GM23338 (cell line): ENCODE results near the gene IFITM1. TPM values are rescaled to one million over a fixed set of nuclear protein-coding genes. Genes with fewer than 3 reads are reported as not detected.

Experiments used
- ATAC-seq: fragments of 200-7000 bp; cut with Tn5 transposase; 3 replicates; pipeline ENCODE4 v1.9.1; 2020
- DNase-seq: peaks from one replicate; pipeline ENCODE4 v3.0.0-alpha.2; 2015; ENCODE audit warnings: low spot score
- H2AFZ ChIP-seq: fragments of 200-600 bp; sonication (generic); 2 replicates; pipeline ENCODE4 v1.8.0; 2016; ENCODE audit warnings: antibody characterized with exemption, mild to moderate bottlenecking, moderate library complexity
- H3F3A ChIP-seq: fragments of 200-600 bp; sonication (generic); replicated peaks from 2 replicates; pipeline ENCODE4 v1.8.0; 2017; ENCODE audit warnings: antibody characterized with exemption, mixed run types, low read depth
- H3K27ac ChIP-seq: fragments of 200-600 bp; sonication (generic); 2 replicates; pipeline ENCODE4 v1.6.1; 2016; ENCODE audit warnings: low read depth
- H3K27me3 ChIP-seq: fragments of 200-600 bp; sonication (generic); 2 replicates; pipeline ENCODE4 v1.8.0; 2016; ENCODE audit warnings: mild to moderate bottlenecking, mixed run types, moderate library complexity; ENCODE audit not compliant: insufficient read depth
- H3K36me3 ChIP-seq: fragments of 200-600 bp; sonication (generic); 2 replicates; pipeline ENCODE4 v1.8.0; 2016; ENCODE audit warnings: mild to moderate bottlenecking; ENCODE audit not compliant: insufficient read depth
- H3K4me1 ChIP-seq: fragments of 200-600 bp; sonication (generic); 2 replicates; pipeline ENCODE4 v1.8.0; 2016; ENCODE audit warnings: mild to moderate bottlenecking, moderate library complexity; ENCODE audit not compliant: insufficient read depth
- H3K4me2 ChIP-seq: fragments of 200-600 bp; sonication (generic); 2 replicates; pipeline ENCODE4 v1.7.1; 2017; ENCODE audit warnings: mixed run types
- H3K4me3 ChIP-seq: fragments of 200-600 bp; sonication (generic); 2 replicates; pipeline ENCODE4 v1.6.1; 2016; ENCODE audit warnings: mixed run types
- H3K79me2 ChIP-seq: fragments of 200-600 bp; sonication (generic); replicated peaks from 2 replicates; pipeline ENCODE4 v1.8.0; 2017; ENCODE audit warnings: mild to moderate bottlenecking; ENCODE audit not compliant: insufficient read depth
- H3K9me2 ChIP-seq: fragments of 200-600 bp; sonication (generic); 2 replicates; pipeline ENCODE4 v1.8.0; 2017; ENCODE audit not compliant: insufficient read depth
- H4K20me1 ChIP-seq: fragments of 200-600 bp; sonication (generic); replicated peaks from 2 replicates; pipeline ENCODE4 v1.8.0; 2017; ENCODE audit warnings: mild to moderate bottlenecking; ENCODE audit not compliant: insufficient read depth
- H3K27ac Mint-ChIP-seq: 2 replicates; pipeline ENCODE4 v1.8.0; 2020; ENCODE audit warnings: inconsistent platforms, mild to moderate bottlenecking, moderate library complexity, mixed read lengths
- H3K27me3 Mint-ChIP-seq: 3 replicates; pipeline ENCODE4 v1.8.0; 2022; ENCODE audit warnings: low read depth, mild to moderate bottlenecking, moderate library complexity, mixed read lengths, inconsistent platforms; ENCODE audit not compliant: insufficient read depth, poor library complexity
- H3K36me3 Mint-ChIP-seq: 3 replicates; pipeline ENCODE4 v1.8.0; 2021; ENCODE audit warnings: low read depth, mild to moderate bottlenecking, inconsistent platforms, moderate library complexity, mixed read lengths
- H3K4me1 Mint-ChIP-seq: 3 replicates; pipeline ENCODE4 v1.8.0; 2020; ENCODE audit warnings: mild to moderate bottlenecking, inconsistent platforms, mixed read lengths
- H3K4me3 Mint-ChIP-seq: 3 replicates; pipeline ENCODE4 v1.8.0; 2021; ENCODE audit warnings: moderate library complexity, mild to moderate bottlenecking, inconsistent platforms, mixed read lengths
- H3K9me3 Mint-ChIP-seq: 3 replicates; pipeline ENCODE4 v1.8.0; 2020; ENCODE audit warnings: moderate library complexity, mild to moderate bottlenecking, inconsistent platforms, mixed read lengths
- CREB1 ChIP-seq: fragments of 250-450 bp; sonication (Bioruptor Pico); IDR thresholded peaks from 2 replicates; pipeline ENCODE4 v1.5.0; 2020; ENCODE audit warnings: low read depth, mild to moderate bottlenecking, moderate library complexity
- CTCF ChIP-seq, 2 experiments: fragments of 200-600 bp in 1 of 2; sonication (generic) in 1 of 2; conservative IDR thresholded peaks; 2 replicates each; pipeline versions ENCODE4 v1.5.1 to v1.6.1; 2016 to 2017; ENCODE audit warnings: antibody characterized with exemption in 2 of 2, low read depth in 2 of 2, mild to moderate bottlenecking in 2 of 2, moderate library complexity in 1 of 2
- EZH2 ChIP-seq: fragments of 200-600 bp; sonication (generic); IDR thresholded peaks from one replicate; pipeline ENCODE4 v1.8.0; 2017; ENCODE audit warnings: antibody characterized with exemption, mild to moderate bottlenecking, low read depth; ENCODE audit not compliant: unreplicated experiment
- EZH2phosphoT487 ChIP-seq: fragments of 200-600 bp; sonication (generic); IDR thresholded peaks from one replicate; pipeline ENCODE4 v1.8.1; 2018; ENCODE audit warnings: antibody characterized with exemption; ENCODE audit not compliant: unreplicated experiment
- JUNB ChIP-seq: IDR thresholded peaks from one replicate; pipeline ENCODE4 v1.6.1; 2016; ENCODE audit warnings: antibody characterized with exemption; ENCODE audit not compliant: unreplicated experiment
- NANOG ChIP-seq: IDR thresholded peaks from 2 replicates; pipeline ENCODE4 v1.6.1; 2016; ENCODE audit warnings: antibody characterized with exemption, borderline replicate concordance
- POLR2AphosphoS5 ChIP-seq: IDR thresholded peaks from 2 replicates; pipeline ENCODE4 v1.6.1; 2016; ENCODE audit warnings: antibody characterized with exemption, low read depth
- REST ChIP-seq: IDR thresholded peaks from one replicate; pipeline ENCODE4 v1.6.1; 2018; ENCODE audit warnings: antibody characterized with exemption; ENCODE audit not compliant: unreplicated experiment
- STAT1 ChIP-seq: IDR thresholded peaks from one replicate; pipeline ENCODE4 v1.6.1; 2016; ENCODE audit warnings: antibody characterized with exemption; ENCODE audit not compliant: unreplicated experiment
- ZNF114 ChIP-seq: fragments of 250-450 bp; sonication (Bioruptor Pico); IDR thresholded peaks from 2 replicates; pipeline ENCODE4 v1.5.0; 2020; ENCODE audit warnings: mild to moderate bottlenecking, moderate library complexity
- ZNF331 ChIP-seq: fragments of 250-450 bp; sonication (Bioruptor Pico); IDR thresholded peaks from 2 replicates; pipeline ENCODE4 v1.5.0; 2020; ENCODE audit warnings: low read depth, mild to moderate bottlenecking, moderate library complexity
- ZNF462 ChIP-seq: fragments of 250-450 bp; sonication (Bioruptor Pico); IDR thresholded peaks from 2 replicates; pipeline ENCODE4 v1.5.0; 2020; ENCODE audit warnings: mild to moderate bottlenecking, moderate library complexity
- polyA plus RNA-seq: library from polyadenylated mRNA; unstranded; fragments of >200 nt; fragmentation: Nextera tagmentation; extraction: Ambion mirVana; gene quantifications from 2 replicates; pipeline ENCODE4 v1.2.1, GENCODE V29; 2016
- total RNA-seq: library from RNA; depleted of rRNA; stranded (reverse); fragments of >200 nt; shearing (Covaris generic); gene quantifications from 2 replicates; pipeline ENCODE4 v1.2.3, GENCODE V29; 2014
- TF ChIP-seq, protein P1 (sequence below): IDR thresholded peaks from 2 replicates; pipeline ENCODE4 v1.6.1; 2016; ENCODE audit warnings: antibody characterized with exemption

The IFITM1 gene
- total and polyA plus RNA-seq, 2 experiments from 2014 or later = 396 to 1,194 TPM

DNA sequence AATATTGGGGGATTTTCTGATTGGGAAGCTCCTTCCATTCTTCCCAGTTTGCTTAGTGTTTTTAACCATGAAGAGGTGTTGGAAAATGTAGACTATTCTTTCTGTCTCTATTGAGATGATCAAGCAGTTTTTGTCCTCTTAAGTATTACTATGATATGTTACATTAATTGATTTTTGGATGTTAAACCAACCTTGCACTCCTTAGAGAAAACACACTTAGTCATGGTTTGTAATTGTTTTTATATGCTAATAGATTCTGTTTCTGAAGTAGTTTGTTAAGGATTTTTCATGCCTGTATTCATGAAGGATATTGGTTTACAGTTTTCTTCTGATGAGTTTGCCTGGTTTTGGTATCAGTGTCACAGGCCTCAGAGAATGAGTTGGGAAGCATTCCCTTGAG is 37.6 kb upstream of the IFITM1 start:
- Histone ChIP-seq H3K4me3 (no peak overlapping the region), H4K20me1 (no peaks in the 10 kb centered on the region), H3K36me3 (no peaks in the 10 kb centered on the region), H3K27ac (no peak overlapping the region), H3K9me2 (no peaks in the 10 kb centered on the region), H3K27me3 (peaks cover 35% of the 10 kb centered on the region), H3K4me1 (no peaks in the 10 kb centered on the region), H3K79me2 (no peaks in the 10 kb centered on the region), H3F3A (no peaks in the 10 kb centered on the region; the same call in 1 of the 2 replicates), H2AFZ (no peak overlapping the region), H3K4me2 (no peak overlapping the region)
- no peak overlapping the region for H3K4me3 Mint-ChIP-seq
- no peaks in the 10 kb centered on the region for H3K36me3 Mint-ChIP-seq
- peaks cover 17% of the 10 kb centered on the region; the same call in 2 of the 3 replicates for H3K4me1 Mint-ChIP-seq
- no peaks in the 10 kb centered on the region for H3K9me3 Mint-ChIP-seq
- peaks cover 31% of the 10 kb centered on the region for H3K27me3 Mint-ChIP-seq
- DNase-seq = no peak
- no peak overlapping the region for H3K27ac Mint-ChIP-seq
- ATAC-seq = no peak
- TF ChIP-seq ZNF462 (CRISPR knock-in tag) (no peak), EZH2 (no peak), STAT1 (no peak), REST (no peak), POLR2AphosphoS5 (no peak), EZH2phosphoT487 (no peak), JUNB (no peak), NANOG (no peak), CREB1 (CRISPR knock-in tag) (no peak), ZNF114 (CRISPR knock-in tag) (no peak), CTCF (conservative IDR thresholded peaks at IDR 0.05; ENCODE audit: low read depth in 2 of 2) (no peak), ZNF331 (CRISPR knock-in tag) (no peak)
- TF ChIP-seq, protein P1, sequence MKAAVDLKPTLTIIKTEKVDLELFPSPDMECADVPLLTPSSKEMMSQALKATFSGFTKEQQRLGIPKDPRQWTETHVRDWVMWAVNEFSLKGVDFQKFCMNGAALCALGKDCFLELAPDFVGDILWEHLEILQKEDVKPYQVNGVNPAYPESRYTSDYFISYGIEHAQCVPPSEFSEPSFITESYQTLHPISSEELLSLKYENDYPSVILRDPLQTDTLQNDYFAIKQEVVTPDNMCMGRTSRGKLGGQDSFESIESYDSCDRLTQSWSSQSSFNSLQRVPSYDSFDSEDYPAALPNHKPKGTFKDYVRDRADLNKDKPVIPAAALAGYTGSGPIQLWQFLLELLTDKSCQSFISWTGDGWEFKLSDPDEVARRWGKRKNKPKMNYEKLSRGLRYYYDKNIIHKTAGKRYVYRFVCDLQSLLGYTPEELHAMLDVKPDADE = no peak
